ENCODE data around the gene MXD4.

The MXD4 gene

DNA sequence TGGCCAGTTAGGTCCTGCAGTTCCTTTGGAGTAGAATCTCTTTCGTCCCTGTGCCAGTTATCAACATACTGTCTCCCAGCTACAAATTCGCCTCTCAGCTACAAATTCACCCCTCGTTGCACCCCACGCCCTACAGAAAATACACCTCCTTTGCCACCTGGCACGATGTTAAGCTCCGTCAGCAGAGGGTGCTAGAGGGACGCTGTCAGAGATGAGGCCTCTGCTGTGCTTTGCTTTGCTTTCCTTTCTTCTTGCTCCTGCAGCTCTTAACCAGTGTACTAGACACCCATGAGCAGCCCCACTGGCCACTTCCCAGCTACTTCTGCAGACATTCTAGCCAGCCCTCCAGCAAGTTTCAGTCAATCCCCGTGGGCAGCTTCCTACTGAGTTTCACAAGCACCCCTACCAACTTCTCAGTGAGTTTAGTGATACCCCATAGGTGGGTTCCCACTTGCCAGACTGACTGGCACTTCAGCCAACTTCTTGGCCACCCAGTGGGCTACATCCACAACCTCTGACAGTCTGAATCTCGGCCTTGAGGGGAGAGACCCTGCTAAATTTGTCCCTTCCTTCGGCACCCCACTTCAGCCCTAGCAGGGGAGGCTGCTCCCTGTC lies 41.8 kb downstream of the MXD4 start:
- peak; percentile 95 for TF ChIP-seq RAD21 (IDR thresholded peaks at IDR 0.05; ENCODE audit: low read depth)
- TF ChIP-seq, protein P1, sequence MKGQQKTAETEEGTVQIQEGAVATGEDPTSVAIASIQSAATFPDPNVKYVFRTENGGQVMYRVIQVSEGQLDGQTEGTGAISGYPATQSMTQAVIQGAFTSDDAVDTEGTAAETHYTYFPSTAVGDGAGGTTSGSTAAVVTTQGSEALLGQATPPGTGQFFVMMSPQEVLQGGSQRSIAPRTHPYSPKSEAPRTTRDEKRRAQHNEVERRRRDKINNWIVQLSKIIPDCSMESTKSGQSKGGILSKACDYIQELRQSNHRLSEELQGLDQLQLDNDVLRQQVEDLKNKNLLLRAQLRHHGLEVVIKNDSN (IDR thresholded peaks at IDR 0.05) = no peak
- no peak for TF ChIP-seq EGR1 (IDR thresholded peaks at IDR 0.05)

DNA sequence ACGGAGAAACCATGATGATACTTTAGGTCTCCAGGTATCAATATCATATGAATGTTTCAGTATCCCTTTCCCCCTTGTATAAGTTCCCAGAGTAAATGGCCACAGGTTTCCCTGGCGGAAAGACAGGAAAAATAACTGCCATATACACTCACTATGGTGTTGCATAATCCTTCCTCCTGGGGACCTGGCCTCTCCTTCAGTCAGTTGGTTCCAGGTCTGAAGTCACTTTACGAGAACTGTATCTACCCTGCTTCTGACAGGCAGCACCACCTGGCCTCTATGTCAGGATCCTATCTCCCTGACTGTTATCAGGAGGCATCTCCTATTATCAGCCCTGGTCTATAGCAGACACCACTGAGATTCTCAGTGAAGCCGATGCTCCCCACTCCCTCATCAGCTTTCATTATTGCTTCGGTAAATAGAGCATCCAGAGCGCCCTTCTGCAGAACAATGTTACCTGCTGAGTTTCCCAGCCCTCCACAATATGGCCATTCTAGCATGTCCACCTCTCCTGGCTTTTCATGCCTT lies 42.6 kb downstream of the MXD4 start:
- 0 out of 2 replicates have a peak, but pooled peaks have one; percentile 10 for TF ChIP-seq CEBPB (IDR thresholded peaks at IDR 0.05)
- TF ChIP-seq TCF12 (IDR thresholded peaks at IDR 0.05; ENCODE audit: low read depth) = no peak

DNA sequence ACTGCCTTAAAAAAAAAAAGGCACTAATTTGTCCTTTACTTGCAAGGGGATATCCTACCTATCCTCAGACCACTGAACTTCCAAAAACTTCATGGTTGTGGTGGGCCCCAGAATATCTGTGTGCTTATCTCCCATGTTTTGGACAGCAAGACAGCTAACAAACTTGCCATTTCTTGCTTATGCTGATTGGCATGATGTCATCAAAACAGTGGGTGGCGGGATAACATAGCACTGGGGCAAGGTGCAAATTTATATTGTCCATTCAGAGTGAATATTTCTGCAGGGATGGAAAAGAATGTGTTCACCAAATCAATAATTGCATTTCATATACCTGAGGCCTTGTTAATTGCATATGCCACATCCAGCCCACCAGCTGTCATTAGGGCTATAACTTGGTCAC lies 43.5 kb downstream of the MXD4 start:
- TF ChIP-seq EGR1 (IDR thresholded peaks at IDR 0.05) = no peak
- TF ChIP-seq, protein P2, sequence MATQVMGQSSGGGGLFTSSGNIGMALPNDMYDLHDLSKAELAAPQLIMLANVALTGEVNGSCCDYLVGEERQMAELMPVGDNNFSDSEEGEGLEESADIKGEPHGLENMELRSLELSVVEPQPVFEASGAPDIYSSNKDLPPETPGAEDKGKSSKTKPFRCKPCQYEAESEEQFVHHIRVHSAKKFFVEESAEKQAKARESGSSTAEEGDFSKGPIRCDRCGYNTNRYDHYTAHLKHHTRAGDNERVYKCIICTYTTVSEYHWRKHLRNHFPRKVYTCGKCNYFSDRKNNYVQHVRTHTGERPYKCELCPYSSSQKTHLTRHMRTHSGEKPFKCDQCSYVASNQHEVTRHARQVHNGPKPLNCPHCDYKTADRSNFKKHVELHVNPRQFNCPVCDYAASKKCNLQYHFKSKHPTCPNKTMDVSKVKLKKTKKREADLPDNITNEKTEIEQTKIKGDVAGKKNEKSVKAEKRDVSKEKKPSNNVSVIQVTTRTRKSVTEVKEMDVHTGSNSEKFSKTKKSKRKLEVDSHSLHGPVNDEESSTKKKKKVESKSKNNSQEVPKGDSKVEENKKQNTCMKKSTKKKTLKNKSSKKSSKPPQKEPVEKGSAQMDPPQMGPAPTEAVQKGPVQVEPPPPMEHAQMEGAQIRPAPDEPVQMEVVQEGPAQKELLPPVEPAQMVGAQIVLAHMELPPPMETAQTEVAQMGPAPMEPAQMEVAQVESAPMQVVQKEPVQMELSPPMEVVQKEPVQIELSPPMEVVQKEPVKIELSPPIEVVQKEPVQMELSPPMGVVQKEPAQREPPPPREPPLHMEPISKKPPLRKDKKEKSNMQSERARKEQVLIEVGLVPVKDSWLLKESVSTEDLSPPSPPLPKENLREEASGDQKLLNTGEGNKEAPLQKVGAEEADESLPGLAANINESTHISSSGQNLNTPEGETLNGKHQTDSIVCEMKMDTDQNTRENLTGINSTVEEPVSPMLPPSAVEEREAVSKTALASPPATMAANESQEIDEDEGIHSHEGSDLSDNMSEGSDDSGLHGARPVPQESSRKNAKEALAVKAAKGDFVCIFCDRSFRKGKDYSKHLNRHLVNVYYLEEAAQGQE (IDR thresholded peaks at IDR 0.05; ENCODE audit: low read depth) = no peak
- TF ChIP-seq ZBTB7A (IDR thresholded peaks at IDR 0.05; ENCODE audit: low read depth) = no peak
- TF ChIP-seq, protein P3, sequence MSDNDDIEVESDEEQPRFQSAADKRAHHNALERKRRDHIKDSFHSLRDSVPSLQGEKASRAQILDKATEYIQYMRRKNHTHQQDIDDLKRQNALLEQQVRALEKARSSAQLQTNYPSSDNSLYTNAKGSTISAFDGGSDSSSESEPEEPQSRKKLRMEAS (IDR thresholded peaks at IDR 0.05) = no peak
- TF ChIP-seq, protein P1 (IDR thresholded peaks at IDR 0.05) = no peak
- no peak for TF ChIP-seq TAF1 (IDR thresholded peaks at IDR 0.05; ENCODE audit: low read depth)
- TF ChIP-seq NFIC (IDR thresholded peaks at IDR 0.05) = no peak
- TF ChIP-seq EP300 (IDR thresholded peaks at IDR 0.05; ENCODE audit: borderline replicate concordance) = no peak
- TF ChIP-seq FOXM1 (IDR thresholded peaks at IDR 0.05; ENCODE audit: borderline replicate concordance, low read depth) = no peak
- TF ChIP-seq CREB1 (IDR thresholded peaks at IDR 0.05; ENCODE audit: low read depth) = no peak
- TF ChIP-seq RAD21 (IDR thresholded peaks at IDR 0.05; ENCODE audit: low read depth) = no peak
- TF ChIP-seq CEBPB (IDR thresholded peaks at IDR 0.05) = no peak
- TF ChIP-seq TEAD4 (IDR thresholded peaks at IDR 0.05) = no peak
- no peak for TF ChIP-seq YY1 (IDR thresholded peaks at IDR 0.05; ENCODE audit: low read depth)
- TF ChIP-seq TCF12 (IDR thresholded peaks at IDR 0.05; ENCODE audit: low read depth) = no peak

DNA sequence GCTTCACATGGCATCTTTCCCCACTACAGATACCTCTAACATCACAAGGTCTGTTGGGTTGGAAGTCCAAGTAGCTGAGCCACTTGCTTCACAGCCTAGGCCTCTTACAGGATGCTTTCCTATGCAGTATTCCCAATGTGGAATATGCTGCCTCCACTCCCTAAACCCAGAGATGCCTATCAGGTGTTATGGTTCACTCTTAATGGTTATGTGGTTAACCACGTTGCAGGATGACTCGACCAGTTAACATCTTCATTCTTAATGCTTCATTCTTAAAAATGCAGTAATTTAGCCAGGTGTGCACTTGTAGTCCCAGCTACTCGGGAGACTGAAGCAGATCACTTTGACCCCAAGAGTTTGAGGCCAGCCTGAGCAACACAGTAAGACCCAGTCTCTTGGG lies 44.2 kb downstream of the MXD4 start:
- TF ChIP-seq CREB1 (IDR thresholded peaks at IDR 0.05; ENCODE audit: low read depth) (no peak), ZBTB7A (IDR thresholded peaks at IDR 0.05; ENCODE audit: low read depth) (no peak), YY1 (IDR thresholded peaks at IDR 0.05; ENCODE audit: low read depth) (no peak), EGR1 (IDR thresholded peaks at IDR 0.05) (no peak), RAD21 (IDR thresholded peaks at IDR 0.05; ENCODE audit: low read depth) (no peak), TEAD4 (IDR thresholded peaks at IDR 0.05) (no peak), CEBPB (IDR thresholded peaks at IDR 0.05) (no peak), TCF12 (IDR thresholded peaks at IDR 0.05; ENCODE audit: low read depth) (no peak), FOXM1 (IDR thresholded peaks at IDR 0.05; ENCODE audit: borderline replicate concordance, low read depth) (no peak)
- TF ChIP-seq, protein P2 (IDR thresholded peaks at IDR 0.05; ENCODE audit: low read depth) = no peak
- TF ChIP-seq, protein P3 (IDR thresholded peaks at IDR 0.05) = no peak
- TF ChIP-seq, protein P1 (IDR thresholded peaks at IDR 0.05) = no peak

DNA sequence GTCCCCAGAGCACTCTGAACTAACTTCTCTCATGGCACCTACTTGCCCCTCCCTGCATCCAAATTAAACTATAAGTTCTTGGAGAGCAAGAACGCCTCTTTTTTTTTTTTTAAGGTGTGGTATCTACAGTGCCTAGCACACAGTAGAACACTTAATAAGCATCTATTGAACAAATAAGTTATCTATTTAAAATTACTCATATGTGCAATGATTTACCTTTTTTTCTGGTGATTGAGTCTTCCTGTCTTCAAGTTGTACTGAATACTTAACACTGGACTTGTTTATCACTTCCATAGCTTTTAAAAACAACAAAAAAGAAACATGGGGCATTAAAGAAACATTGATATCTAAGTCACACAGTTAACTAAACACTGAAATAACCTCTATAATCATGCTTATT lies 49.1 kb downstream of the MXD4 start:
- TF ChIP-seq CEBPB (IDR thresholded peaks at IDR 0.05) (no peak), RAD21 (IDR thresholded peaks at IDR 0.05; ENCODE audit: low read depth) (no peak), EP300 (IDR thresholded peaks at IDR 0.05; ENCODE audit: borderline replicate concordance) (no peak), TCF12 (IDR thresholded peaks at IDR 0.05; ENCODE audit: low read depth) (no peak), YY1 (IDR thresholded peaks at IDR 0.05; ENCODE audit: low read depth) (no peak), FOXM1 (IDR thresholded peaks at IDR 0.05; ENCODE audit: borderline replicate concordance, low read depth) (no peak), ZBTB7A (IDR thresholded peaks at IDR 0.05; ENCODE audit: low read depth) (no peak), TEAD4 (IDR thresholded peaks at IDR 0.05) (no peak), EGR1 (IDR thresholded peaks at IDR 0.05) (no peak), NFIC (IDR thresholded peaks at IDR 0.05) (no peak)
- TF ChIP-seq, protein P1 (IDR thresholded peaks at IDR 0.05) = no peak
- TF ChIP-seq, protein P2 (IDR thresholded peaks at IDR 0.05; ENCODE audit: low read depth) = no peak

Measured in Ishikawa (cell line).